ENCODE measurements around the gene GRAMD1A. TPM values are rescaled to one million over a fixed set of nuclear protein-coding genes. Genes with fewer than 3 reads are reported as not detected.

The GRAMD1A gene
- polyA plus RNA-seq, 1 donor, result 53.2 TPM

DNA sequence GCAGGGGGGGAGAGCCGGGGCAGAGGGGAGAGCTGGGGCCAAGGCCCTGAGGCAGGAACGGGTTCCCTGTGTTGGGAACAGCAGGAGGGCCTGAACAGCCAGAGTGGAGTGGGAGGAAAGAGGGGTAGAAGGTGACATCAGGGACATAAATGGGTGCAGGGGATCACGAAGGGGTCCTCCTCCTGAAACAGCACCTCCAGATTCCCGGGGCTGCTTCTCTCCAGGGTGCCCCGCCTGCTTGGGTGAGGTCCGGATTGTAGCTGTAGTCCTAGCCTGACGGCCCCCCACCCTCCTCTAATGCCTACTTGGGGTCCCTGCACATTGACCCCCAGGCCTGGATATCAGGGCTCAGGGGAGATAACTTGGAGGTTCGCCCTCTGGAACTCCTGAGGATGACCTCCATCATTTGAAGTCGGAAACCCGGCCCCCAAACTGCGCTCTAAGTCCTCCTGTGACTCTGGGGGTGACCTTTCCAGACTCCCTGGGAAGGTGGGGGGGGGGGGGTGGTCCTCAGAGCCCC is 29.7 kb downstream of the GRAMD1A start:
- no peak for DNase-seq
- peak overlapping the region; percentile 24 for H3K4me3 ChIP-seq (ENCODE audit: low read length)
- no peaks in the 10 kb centered on the region for H3K4me1 ChIP-seq (ENCODE audit: control insufficient read depth, insufficient read depth, low read length)
- peaks cover 30% of the 10 kb centered on the region for H3K36me3 ChIP-seq (ENCODE audit: control insufficient read depth, insufficient read depth, low read length)
- peaks cover 33% of the 10 kb centered on the region for H3K27me3 ChIP-seq (ENCODE audit: control insufficient read depth, insufficient read depth, low read length)
- no CpG with 5 or more reads among the region's 11 CpGs for WGBS (ENCODE audit: insufficient coverage, low lambda C conversion rate)
- H3K9me3 ChIP-seq (ENCODE audit: control insufficient read depth, low read depth, low read length), result no peaks in the 10 kb centered on the region
- no peak overlapping the region for H3K27ac ChIP-seq (ENCODE audit: low read length)

DNA sequence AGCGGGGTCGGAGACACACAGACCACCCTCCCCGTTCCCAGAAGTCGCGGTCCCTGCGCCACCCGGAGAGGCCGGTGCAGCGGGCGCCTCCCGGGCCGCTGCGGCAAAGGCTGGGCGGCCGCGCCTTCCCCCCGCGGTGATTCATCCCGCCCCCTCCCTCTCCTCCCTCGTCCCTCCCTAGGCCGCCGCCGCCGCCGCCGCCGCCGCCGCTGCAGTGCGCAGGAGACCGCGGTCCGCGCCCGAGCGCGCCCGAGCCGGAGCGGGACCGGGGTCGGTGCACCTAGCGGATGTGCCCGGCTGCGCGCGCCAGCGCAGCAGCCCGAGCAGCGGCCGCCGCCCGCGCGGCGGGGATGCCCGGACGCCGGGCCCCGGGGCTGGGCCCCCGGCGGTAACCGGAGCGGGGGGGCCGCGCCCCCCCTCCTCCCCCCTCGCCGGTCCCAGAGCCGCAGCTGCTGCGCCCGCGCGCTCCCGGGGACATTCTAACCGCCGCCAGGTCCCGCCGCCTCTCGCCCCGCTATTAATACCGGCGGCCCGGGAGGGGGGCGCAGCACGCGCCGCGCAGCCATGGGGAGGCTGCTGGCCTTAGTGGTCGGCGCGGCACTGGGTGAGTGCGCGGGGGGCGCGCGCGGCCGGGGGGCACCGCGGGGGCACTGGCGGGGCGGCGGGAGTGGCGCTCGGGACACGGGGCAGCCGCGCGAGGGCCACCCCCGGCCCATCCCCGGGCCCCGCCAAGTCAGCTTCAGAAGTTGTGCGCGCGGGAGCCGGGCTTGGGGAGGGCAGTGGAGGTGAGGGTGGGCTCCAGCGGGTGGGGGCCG is 30.3 kb downstream of the GRAMD1A start, which contains the start of gene SCN1B:
Gene SCN1B, plus strand, starts transcription at position 214 of the 815 bp plus-strand sequence. Its CDS starts 351 bp downstream, at position 565.
- DNase-seq, result peak in 1 of 2 donors; percentile 67

DNA sequence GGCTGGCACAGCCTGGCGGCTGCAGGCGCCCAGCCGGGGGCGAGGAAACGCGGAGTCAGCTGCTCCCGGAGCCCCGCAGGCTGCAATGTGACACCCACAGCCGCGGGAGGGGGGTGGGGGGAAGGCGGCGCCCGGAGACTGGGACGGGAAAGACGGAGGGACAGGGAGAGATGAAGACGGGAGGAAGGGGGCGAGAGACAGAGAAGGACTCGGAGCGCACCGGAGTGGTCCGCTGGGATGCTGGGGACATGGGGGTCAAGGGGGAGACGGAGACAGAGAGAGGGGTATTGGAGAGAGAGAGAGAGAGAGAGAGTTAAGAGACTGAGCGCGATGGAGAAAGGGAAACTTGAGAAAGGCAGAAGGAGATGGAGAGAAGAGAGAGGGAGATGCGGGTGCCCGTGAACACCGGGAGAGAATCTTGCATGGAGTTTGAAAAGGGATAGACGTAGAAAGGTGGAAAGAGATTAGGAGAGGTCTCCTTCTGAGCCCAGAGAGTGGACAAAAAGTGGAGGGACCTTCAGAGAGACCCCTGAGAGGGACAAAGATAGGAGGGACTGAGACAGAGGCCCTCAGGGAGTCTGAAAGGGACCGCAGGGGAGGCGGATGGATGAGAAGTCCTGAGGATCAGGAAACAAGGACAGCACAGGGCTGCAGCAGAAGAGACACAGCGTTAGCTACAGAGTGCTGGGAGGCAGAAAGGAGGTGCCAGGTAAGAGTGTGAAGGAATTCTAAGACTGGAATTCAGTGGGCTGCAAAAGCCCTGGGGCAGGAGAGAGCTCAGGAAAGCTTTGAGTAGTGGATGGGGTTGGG is 31.2 kb downstream of the GRAMD1A start:
- H3K27me3 ChIP-seq (ENCODE audit: control insufficient read depth, insufficient read depth, low read length), result peaks cover 33% of the 10 kb centered on the region
- DNase-seq, result peak in 1 of 2 donors; percentile 31
- H3K4me1 ChIP-seq (ENCODE audit: control insufficient read depth, insufficient read depth, low read length), result no peaks in the 10 kb centered on the region
- no peak overlapping the region for H3K27ac ChIP-seq (ENCODE audit: low read length)
- H3K36me3 ChIP-seq (ENCODE audit: control insufficient read depth, insufficient read depth, low read length), result peaks cover 18% of the 10 kb centered on the region
- H3K9me3 ChIP-seq (ENCODE audit: control insufficient read depth, low read depth, low read length), result no peaks in the 10 kb centered on the region
- H3K4me3 ChIP-seq (ENCODE audit: low read length), result peak overlapping the region; percentile 1
- 2% methylated on average over 6 of the region's 31 CpGs for WGBS (ENCODE audit: insufficient coverage, low lambda C conversion rate)

More for the DNA sequence above, 30.3 kb downstream of the GRAMD1A start, which contains the start of gene SCN1B:
- Histone ChIP-seq H3K27ac (ENCODE audit: low read length) (no peak within 1 kb of the TSS), H3K36me3 (ENCODE audit: control insufficient read depth, insufficient read depth, low read length) (peaks cover 25% of the 10 kb centered on the region), H3K27me3 (ENCODE audit: control insufficient read depth, insufficient read depth, low read length) (peaks cover 33% of the 10 kb centered on the region), H3K9me3 (ENCODE audit: control insufficient read depth, low read depth, low read length) (no peaks in the 10 kb centered on the region), H3K4me1 (ENCODE audit: control insufficient read depth, insufficient read depth, low read length) (no peaks in the 10 kb centered on the region), H3K4me3 (ENCODE audit: low read length) (peak within 1 kb of the TSS; percentile 24)
- WGBS (ENCODE audit: insufficient coverage, low lambda C conversion rate), result no CpG with 5 or more reads among the region's 118 CpGs

DNA sequence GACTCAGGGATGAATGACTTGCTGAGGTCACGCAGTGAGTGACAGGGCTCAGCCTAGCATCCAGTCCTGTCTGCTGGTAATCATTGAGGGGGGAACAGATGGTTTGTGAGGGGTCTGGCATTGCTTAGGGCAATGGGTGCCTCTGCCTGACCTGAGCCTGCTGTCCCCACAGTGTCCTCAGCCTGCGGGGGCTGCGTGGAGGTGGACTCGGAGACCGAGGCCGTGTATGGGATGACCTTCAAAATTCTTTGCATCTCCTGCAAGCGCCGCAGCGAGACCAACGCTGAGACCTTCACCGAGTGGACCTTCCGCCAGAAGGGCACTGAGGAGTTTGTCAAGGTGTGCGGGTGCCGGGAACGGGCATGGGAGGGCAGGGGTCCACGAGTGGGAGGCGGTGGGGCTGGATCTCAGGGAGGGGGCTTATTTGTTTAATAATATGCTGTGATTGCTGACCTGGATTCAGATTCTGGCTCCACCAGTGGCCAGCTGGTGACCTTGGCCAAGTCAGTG is 32.3 kb downstream of the GRAMD1A start:
- H3K4me3 ChIP-seq (ENCODE audit: low read length), result no peak overlapping the region
- WGBS (ENCODE audit: insufficient coverage, low lambda C conversion rate), result no CpG with 5 or more reads among the region's 17 CpGs
- no peak for DNase-seq
- peaks cover 33% of the 10 kb centered on the region for H3K27me3 ChIP-seq (ENCODE audit: control insufficient read depth, insufficient read depth, low read length)
- no peak overlapping the region for H3K27ac ChIP-seq (ENCODE audit: low read length)
- no peaks in the 10 kb centered on the region for H3K4me1 ChIP-seq (ENCODE audit: control insufficient read depth, insufficient read depth, low read length)
- peaks cover 7% of the 10 kb centered on the region for H3K36me3 ChIP-seq (ENCODE audit: control insufficient read depth, insufficient read depth, low read length)
- H3K9me3 ChIP-seq (ENCODE audit: control insufficient read depth, low read depth, low read length), result no peaks in the 10 kb centered on the region

DNA sequence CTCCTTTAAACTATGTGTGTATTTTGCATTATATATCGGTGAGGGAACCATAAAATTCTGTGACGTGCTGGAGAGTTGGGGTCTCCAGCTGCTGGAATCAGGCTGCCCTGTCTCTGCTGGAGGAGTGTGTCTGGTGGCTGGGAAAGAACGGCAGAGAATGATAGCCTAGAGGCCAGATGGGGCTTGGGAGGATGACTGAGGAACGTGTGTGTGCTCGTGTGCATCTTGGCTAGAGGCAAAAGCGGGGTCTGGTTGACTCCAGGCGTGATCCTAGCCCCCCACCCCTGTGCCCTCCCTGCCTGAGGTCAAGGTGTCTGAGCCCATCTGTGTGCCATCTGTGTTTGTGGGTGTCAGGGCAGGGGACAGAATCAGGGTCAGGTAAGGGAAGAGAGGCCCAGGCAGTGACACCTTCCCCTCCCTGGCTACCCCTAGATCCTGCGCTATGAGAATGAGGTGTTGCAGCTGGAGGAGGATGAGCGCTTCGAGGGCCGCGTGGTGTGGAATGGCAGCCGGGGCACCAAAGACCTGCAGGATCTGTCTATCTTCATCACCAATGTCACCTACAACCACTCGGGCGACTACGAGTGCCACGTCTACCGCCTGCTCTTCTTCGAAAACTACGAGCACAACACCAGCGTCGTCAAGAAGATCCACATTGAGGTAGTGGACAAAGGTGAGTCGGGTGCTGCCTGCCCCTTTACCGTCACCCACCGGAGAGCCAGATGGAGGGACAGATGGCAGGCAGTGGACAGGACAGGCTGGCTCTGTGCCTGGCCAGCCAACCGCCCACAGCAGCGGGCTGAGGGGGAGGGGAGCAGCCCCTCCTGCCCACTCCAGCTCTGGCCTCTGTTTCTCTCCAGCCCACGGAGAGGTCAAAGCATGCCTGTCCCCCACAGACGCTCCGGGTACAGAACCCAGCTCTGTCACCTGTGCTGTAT is 33.2 kb downstream of the GRAMD1A start:
- H3K4me1 ChIP-seq (ENCODE audit: control insufficient read depth, insufficient read depth, low read length), result no peaks in the 10 kb centered on the region
- no peak overlapping the region for H3K4me3 ChIP-seq (ENCODE audit: low read length)
- no peaks in the 10 kb centered on the region for H3K36me3 ChIP-seq (ENCODE audit: control insufficient read depth, insufficient read depth, low read length)
- no peak for DNase-seq
- H3K27me3 ChIP-seq (ENCODE audit: control insufficient read depth, insufficient read depth, low read length), result peaks cover 33% of the 10 kb centered on the region
- WGBS (ENCODE audit: insufficient coverage, low lambda C conversion rate), result no CpG with 5 or more reads among the region's 30 CpGs
- no peaks in the 10 kb centered on the region for H3K9me3 ChIP-seq (ENCODE audit: control insufficient read depth, low read depth, low read length)
- H3K27ac ChIP-seq (ENCODE audit: low read length), result no peak overlapping the region

DNA sequence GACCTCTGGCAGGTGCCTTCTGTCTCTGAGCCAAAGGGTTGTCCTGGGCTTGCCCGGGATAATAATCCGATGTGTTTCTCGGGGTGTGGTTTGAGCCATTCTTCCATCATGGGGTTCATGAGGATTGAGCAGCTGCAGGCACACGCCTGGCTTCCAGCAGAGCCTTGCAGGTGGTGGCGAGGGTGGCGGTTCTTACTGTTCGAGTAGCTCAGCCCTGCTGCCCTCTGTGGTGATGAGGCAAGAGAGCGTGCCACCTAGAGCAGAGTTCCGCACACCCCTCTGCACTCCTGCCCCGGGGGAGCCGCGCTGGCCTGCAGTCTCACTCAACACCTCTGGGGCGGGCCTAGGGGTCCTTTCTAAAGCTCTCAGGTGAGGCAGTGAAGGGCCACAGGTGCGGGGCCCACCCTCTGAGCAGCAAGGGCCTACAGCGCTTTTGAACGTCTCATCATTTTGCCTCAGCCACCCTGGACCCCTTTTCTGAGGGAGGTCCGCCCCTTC is 33.9 kb downstream of the GRAMD1A start:
- Histone ChIP-seq H3K27me3 (ENCODE audit: control insufficient read depth, insufficient read depth, low read length) (peaks cover 33% of the 10 kb centered on the region), H3K4me1 (ENCODE audit: control insufficient read depth, insufficient read depth, low read length) (no peaks in the 10 kb centered on the region), H3K36me3 (ENCODE audit: control insufficient read depth, insufficient read depth, low read length) (no peaks in the 10 kb centered on the region), H3K27ac (ENCODE audit: low read length) (no peak overlapping the region), H3K4me3 (ENCODE audit: low read length) (no peak overlapping the region), H3K9me3 (ENCODE audit: control insufficient read depth, low read depth, low read length) (no peaks in the 10 kb centered on the region)
- no CpG with 5 or more reads among the region's 17 CpGs for WGBS (ENCODE audit: insufficient coverage, low lambda C conversion rate)
- DNase-seq, result no peak

DNA sequence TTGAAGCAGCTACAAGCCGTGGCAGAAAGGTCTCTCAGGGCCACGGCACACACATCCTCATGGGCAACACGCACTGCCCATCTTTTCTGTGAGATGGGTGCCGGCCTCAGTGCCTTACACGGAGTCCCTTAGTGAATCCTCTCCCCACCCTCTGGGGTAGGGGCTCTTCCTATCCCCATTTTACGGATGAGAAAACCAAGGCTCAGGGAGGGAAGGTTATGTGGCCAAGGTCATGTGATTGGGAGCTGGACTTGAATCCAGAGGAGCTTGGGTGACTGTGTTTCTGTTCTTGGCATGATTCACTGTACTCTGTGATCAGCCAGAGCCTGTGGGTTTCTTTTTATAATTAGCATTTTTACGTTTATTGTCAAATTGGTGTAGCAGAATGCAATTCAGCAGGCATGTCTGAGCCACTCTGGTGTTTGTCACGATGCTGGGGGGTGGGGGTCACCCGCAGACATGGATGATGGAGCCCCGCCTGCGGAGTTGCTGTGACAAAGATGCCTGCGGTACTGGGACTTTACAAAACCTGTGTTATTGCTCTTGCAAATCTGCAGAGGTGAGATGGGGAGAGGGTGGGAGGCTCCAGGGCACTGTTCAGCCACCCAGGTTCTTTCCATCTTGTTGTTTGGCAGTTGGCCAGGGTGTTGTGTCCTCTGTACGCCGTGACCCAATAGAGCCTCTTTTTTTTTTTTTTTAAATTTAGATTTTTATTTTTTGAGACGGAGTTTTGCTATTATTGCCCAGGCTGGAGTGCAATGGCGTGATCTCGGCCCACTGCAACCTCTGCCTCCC is 34.7 kb downstream of the GRAMD1A start:
- Histone ChIP-seq H3K4me3 (ENCODE audit: low read length) (no peak overlapping the region), H3K27me3 (ENCODE audit: control insufficient read depth, insufficient read depth, low read length) (peaks cover 32% of the 10 kb centered on the region), H3K36me3 (ENCODE audit: control insufficient read depth, insufficient read depth, low read length) (no peaks in the 10 kb centered on the region), H3K27ac (ENCODE audit: low read length) (no peak overlapping the region), H3K9me3 (ENCODE audit: control insufficient read depth, low read depth, low read length) (peaks cover 1% of the 10 kb centered on the region), H3K4me1 (ENCODE audit: control insufficient read depth, insufficient read depth, low read length) (peaks cover 7% of the 10 kb centered on the region)
- WGBS (ENCODE audit: insufficient coverage, low lambda C conversion rate), result 69% methylated on average over 2 of the region's 17 CpGs
- no peak for DNase-seq

DNA sequence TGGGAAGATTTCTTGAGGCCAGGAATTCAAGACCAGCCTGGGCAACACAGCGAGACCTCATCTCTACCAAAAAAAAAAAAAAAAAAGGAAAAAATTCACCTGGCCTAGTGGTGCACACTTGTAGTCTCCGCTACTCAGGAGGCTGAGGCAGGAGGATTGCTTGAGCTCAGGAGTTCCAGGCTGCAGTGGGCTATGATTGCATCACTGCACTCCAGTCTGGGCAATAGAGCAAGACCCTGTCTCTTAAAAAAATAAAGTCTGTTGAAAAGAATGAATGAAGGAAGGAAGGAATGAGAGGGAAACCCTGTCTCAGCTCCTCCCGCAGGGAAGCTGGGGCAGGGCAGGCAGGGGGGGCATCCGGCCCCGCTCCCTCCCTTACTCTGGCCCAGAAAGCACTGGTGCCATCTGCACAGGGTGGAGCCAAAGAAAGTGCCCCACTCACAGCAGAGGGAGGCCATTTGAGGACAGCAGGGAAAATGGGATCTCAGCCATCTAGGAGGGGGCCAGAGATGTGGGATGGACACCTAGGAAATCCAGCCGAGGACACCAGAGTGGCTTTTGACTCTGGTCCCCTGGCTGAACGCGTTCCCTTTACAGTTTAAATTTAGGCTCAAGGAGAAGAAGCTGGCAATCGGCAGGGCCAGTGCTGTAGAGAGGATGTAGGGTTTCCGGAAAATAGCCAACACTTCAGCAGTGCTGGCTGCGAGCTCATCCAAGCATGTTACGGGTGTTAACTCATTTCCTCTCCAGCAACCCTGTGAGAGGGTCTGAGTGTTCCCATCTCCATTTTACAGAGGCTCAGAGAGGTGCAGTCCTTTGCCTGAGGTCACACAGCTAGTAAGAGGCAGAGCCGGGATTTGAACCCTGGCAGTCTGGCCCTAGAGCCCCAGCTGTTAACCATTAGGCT is 37.8 kb downstream of the GRAMD1A start:
- Histone ChIP-seq H3K4me3 (ENCODE audit: low read length) (no peak overlapping the region), H3K4me1 (ENCODE audit: control insufficient read depth, insufficient read depth, low read length) (peaks cover 26% of the 10 kb centered on the region), H3K27me3 (ENCODE audit: control insufficient read depth, insufficient read depth, low read length) (peaks cover 8% of the 10 kb centered on the region), H3K27ac (ENCODE audit: low read length) (no peak overlapping the region), H3K36me3 (ENCODE audit: control insufficient read depth, insufficient read depth, low read length) (no peaks in the 10 kb centered on the region), H3K9me3 (ENCODE audit: control insufficient read depth, low read depth, low read length) (peaks cover 4% of the 10 kb centered on the region)
- WGBS (ENCODE audit: insufficient coverage, low lambda C conversion rate), result no CpG with 5 or more reads among the region's 13 CpGs
- DNase-seq, result no peak

All from large intestine (tissue), 3 donors.